GM23338 (cell line): ENCODE measurements around the gene B4GALT3.

ENCODE experiments used
- CTCF ChIP-seq, 2 experiments: fragments of 200-600 bp in 1 of 2; sonication (generic) in 1 of 2; conservative IDR thresholded peaks; 2 replicates each; pipeline versions ENCODE4 v1.5.1 to v1.6.1; 2016 to 2017; ENCODE audit warnings: antibody characterized with exemption in 2 of 2, low read depth in 2 of 2, mild to moderate bottlenecking in 2 of 2, moderate library complexity in 1 of 2
- EZH2 ChIP-seq: fragments of 200-600 bp; sonication (generic); IDR thresholded peaks from one replicate; pipeline ENCODE4 v1.8.0; 2017; ENCODE audit warnings: antibody characterized with exemption, mild to moderate bottlenecking, low read depth; ENCODE audit not compliant: unreplicated experiment

DNA sequence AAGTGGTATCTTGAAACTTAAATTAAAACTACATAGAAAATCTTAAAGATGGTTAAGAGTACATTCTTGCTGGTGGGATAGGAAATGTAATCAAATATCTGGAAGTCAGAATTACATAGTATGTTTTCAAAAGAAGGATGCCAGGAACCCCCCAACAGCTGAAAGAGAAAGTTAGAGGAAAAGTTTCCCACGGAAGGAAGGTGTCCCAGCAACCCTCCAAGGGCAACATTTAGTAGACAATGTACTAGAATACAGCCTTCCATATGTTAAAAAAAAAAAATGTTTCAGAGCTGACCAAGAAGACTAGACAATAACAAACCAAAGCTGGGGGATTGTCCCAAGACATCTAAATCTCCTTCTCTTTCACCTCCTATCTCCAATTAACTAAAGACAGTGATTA lies 47.0 kb downstream of the B4GALT3 start:
- no peak for TF ChIP-seq CTCF (conservative IDR thresholded peaks at IDR 0.05; ENCODE audit: low read depth in 2 of 2)
- TF ChIP-seq EZH2, result no peak
